Endodermal cell (in vitro differentiated cells): ENCODE data around the gene CHAD. TPM values are rescaled to one million over a fixed set of nuclear protein-coding genes. Genes with fewer than 3 reads are reported as not detected.

ENCODE experiments used
- DNase-seq: peaks from one replicate; pipeline ENCODE4 v3.0.0-alpha.2; 2017
- H3K27ac ChIP-seq: 2 replicates; pipeline ENCODE4 v1.5.1; 2013; ENCODE audit warnings: mild to moderate bottlenecking, low read depth, low read length, moderate library complexity
- H3K27me3 ChIP-seq: 2 replicates; pipeline ENCODE4 v1.6.1; 2013; ENCODE audit warnings: mild to moderate bottlenecking, low read length, moderate library complexity; ENCODE audit not compliant: insufficient read depth, control insufficient read depth, poor library complexity, severe bottlenecking
- H3K36me3 ChIP-seq: 2 replicates; pipeline ENCODE4 v1.7.0; 2013; ENCODE audit warnings: mild to moderate bottlenecking, low read length, moderate library complexity; ENCODE audit not compliant: control insufficient read depth, insufficient read depth
- H3K4me1 ChIP-seq: one replicate; pipeline ENCODE4 v1.7.0; 2013; ENCODE audit warnings: low read length; ENCODE audit not compliant: control insufficient read depth, insufficient read depth
- H3K4me3 ChIP-seq: 2 replicates; pipeline ENCODE4 v1.5.1; 2013; ENCODE audit warnings: mild to moderate bottlenecking, low read length, moderate library complexity
- H3K9ac ChIP-seq: 2 replicates; pipeline ENCODE4 v1.6.1; 2013; ENCODE audit warnings: mild to moderate bottlenecking, low read length, moderate library complexity; ENCODE audit not compliant: poor library complexity, severe bottlenecking; ENCODE audit errors: extremely low read depth
- H3K9me3 ChIP-seq: 2 replicates; pipeline ENCODE4 v1.6.1; 2013; ENCODE audit warnings: mild to moderate bottlenecking, low read length, moderate library complexity; ENCODE audit not compliant: control insufficient read depth
- H3K27ac Mint-ChIP-seq: 2 replicates; pipeline ENCODE4 v1.8.0; 2020; ENCODE audit warnings: mixed read lengths
- H3K27me3 Mint-ChIP-seq: 2 replicates; pipeline ENCODE4 v1.8.0; 2021; ENCODE audit warnings: mild to moderate bottlenecking, mixed read lengths; ENCODE audit not compliant: insufficient read depth
- H3K36me3 Mint-ChIP-seq: 2 replicates; pipeline ENCODE4 v1.8.0; 2020; ENCODE audit warnings: low read depth, mixed read lengths
- H3K4me1 Mint-ChIP-seq: 2 replicates; pipeline ENCODE4 v1.8.0; 2020; ENCODE audit warnings: mixed read lengths
- H3K4me3 Mint-ChIP-seq: 2 replicates; pipeline ENCODE4 v1.8.0; 2020; ENCODE audit warnings: mild to moderate bottlenecking, moderate library complexity, mixed read lengths
- H3K9me3 Mint-ChIP-seq: 2 replicates; pipeline ENCODE4 v1.8.0; 2020; ENCODE audit warnings: mild to moderate bottlenecking, mixed read lengths
- WGBS, 2 experiments: methylation state at CpG; one replicate each; pipeline versions ENCODE4 v1.1.5 to v1.1.7; 2013; ENCODE audit warnings: missing lambda C conversion rate in 2 of 2, mixed read lengths in 1 of 2; ENCODE audit not compliant: insufficient coverage in 1 of 2, insufficient read length in 1 of 2; 5-methylcytosine and 5-hydroxymethylcytosine counted together
- total RNA-seq, 2 donors: library from RNA; stranded (reverse); fragmentation: NEBNext Ultra II Directional in 1 of 2; extraction: Animal tissue kit (Norgen Biotek cat#: 25700) in 1 of 2; gene quantifications; 2 replicates in 1 of 2; 3 replicates in 1 of 2; pipeline ENCODE4 v1.2.1, GENCODE V29; 2021
- TF ChIP-seq, protein P1 (sequence below): fragments of 200-600 bp; sonication (generic); conservative IDR thresholded peaks from 2 replicates; pipeline ENCODE4 v1.5.0; 2021; ENCODE audit warnings: antibody characterized with exemption, mild to moderate bottlenecking

CHAD gene
- total RNA-seq, 2 donors from 2014 or later: 0.15 TPM; not detected in 1

DNA sequence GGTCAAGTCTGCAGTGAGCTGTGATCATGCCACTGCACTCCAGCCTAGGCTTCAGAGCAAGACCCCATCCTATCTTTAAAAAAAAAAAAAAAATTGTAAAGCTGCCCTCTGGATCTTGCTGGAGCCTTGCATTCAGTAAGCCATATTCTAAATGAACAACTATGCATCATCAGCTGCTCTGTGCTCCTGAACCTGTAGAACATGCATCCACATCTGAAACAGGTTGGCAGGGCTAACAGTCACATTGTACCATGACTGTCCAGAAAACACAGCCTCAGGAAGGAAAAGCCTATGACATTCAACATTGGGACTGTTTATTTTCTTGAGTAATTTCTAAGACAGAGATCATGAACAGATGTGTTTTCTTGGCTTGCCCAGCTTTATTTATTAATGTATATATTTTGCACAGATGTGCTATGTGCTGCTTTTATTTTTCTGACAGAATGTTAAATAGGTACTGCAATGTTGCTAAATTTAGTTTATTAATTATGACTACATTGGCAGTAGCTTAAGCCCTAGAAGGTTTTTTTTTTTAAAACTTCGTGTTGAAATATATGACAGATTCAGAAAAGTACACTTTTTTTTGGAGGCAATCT, 22.9 kb downstream of the CHAD start:
- H3K27me3 ChIP-seq: no peaks in the 10 kb centered on the region
- H3K9ac ChIP-seq: no peak overlapping the region
- DNase-seq: no peak
- Mint-ChIP-seq H3K27me3 (no peaks in the 10 kb centered on the region), H3K4me3 (no peak overlapping the region), H3K9me3 (no peaks in the 10 kb centered on the region), H3K27ac (no peak overlapping the region), H3K36me3 (peaks cover 14% of the 10 kb centered on the region), H3K4me1 (peaks cover 18% of the 10 kb centered on the region)
- no peaks in the 10 kb centered on the region for H3K9me3 ChIP-seq
- 85 to 100% methylated on average over 1 of the region's 1 CpG for WGBS, 2 experiments
- H3K36me3 ChIP-seq: no peaks in the 10 kb centered on the region
- TF ChIP-seq, protein P1, sequence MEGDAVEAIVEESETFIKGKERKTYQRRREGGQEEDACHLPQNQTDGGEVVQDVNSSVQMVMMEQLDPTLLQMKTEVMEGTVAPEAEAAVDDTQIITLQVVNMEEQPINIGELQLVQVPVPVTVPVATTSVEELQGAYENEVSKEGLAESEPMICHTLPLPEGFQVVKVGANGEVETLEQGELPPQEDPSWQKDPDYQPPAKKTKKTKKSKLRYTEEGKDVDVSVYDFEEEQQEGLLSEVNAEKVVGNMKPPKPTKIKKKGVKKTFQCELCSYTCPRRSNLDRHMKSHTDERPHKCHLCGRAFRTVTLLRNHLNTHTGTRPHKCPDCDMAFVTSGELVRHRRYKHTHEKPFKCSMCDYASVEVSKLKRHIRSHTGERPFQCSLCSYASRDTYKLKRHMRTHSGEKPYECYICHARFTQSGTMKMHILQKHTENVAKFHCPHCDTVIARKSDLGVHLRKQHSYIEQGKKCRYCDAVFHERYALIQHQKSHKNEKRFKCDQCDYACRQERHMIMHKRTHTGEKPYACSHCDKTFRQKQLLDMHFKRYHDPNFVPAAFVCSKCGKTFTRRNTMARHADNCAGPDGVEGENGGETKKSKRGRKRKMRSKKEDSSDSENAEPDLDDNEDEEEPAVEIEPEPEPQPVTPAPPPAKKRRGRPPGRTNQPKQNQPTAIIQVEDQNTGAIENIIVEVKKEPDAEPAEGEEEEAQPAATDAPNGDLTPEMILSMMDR: no peak
- H3K4me1 ChIP-seq: no peaks in the 10 kb centered on the region
- H3K27ac ChIP-seq: no peak overlapping the region
- no peak overlapping the region for H3K4me3 ChIP-seq

DNA sequence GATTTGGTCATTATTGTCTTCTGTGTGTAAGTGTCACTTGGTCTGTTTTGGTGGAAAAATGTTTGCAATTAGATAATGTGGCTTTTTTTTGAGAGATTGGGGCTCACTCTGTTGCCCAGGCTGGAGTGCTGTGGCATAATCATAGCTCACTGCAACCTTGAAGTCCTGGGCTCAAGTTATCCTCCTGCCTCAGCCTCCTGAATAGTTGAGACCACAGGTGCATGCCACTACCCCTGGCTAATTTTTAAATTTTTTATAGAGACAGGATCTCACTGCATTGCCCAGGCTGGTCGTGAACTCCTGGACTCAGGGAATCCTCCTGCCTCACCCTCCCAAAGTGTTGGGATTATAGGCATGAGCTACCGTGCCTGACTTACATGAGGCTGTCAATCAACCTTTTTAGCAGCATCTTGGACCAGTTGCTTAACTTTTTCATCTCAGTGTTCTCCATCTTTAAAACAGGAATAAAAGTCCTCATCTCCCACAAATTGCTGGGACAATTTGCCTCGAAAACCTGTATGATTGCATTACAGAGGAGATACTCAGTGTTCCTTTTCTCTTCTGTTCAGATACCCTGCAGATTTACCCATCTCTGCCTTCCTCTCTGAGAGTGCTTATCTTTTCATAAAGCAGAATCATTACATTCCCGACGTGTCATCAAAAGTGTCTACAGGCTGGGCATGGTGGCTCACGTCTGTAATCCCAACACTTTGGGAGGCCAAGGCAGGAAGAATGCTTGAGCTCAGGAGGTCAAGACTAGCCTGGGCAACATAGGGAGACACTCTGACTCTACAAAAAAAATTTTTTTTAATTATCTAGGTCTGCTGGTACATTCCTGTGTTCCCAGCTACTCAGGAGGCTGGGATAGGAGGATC, 23.6 kb downstream of the CHAD start:
- Histone ChIP-seq H3K4me1 (no peaks in the 10 kb centered on the region), H3K9ac (no peak overlapping the region)

DNA sequence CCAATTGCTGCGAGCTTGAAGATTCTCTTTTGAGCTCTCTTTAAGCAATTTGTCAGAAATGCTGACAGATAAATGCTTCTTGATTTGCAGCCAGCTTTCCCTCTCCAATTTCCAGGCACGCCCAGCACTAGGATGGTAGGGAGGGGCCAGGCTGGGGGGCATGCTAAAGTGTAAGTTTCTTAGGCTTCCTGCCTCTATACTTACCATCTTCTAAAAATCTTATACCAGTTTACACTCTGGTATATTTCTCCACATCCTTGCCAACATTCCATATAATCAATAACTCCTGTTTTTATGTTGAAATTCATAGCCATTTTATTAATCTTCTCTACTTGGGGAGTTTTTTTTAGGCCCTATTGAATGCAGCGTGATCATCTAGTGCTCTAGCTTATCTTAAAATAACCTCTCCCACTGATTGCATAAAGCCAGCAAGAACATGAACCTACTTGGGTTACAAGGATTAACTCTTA, 25.1 kb downstream of the CHAD start:
- H3K9me3 ChIP-seq: no peaks in the 10 kb centered on the region
- no peaks in the 10 kb centered on the region for H3K27me3 ChIP-seq
- Mint-ChIP-seq H3K4me3 (no peak overlapping the region), H3K36me3 (peaks cover 17% of the 10 kb centered on the region), H3K27ac (peak overlapping the region; percentile 27), H3K9me3 (no peaks in the 10 kb centered on the region), H3K27me3 (no peaks in the 10 kb centered on the region), H3K4me1 (peaks cover 21% of the 10 kb centered on the region)
- no peak overlapping the region for H3K27ac ChIP-seq
- 71 to 96% methylated on average over 2 to 3 of the region's 3 CpGs for WGBS, 2 experiments
- H3K4me3 ChIP-seq: no peak overlapping the region
- H3K36me3 ChIP-seq: no peaks in the 10 kb centered on the region
- TF ChIP-seq, protein P1: no peak
- H3K9ac ChIP-seq: no peak overlapping the region
- H3K4me1 ChIP-seq: no peaks in the 10 kb centered on the region
- no peak for DNase-seq

More for the DNA sequence above, 23.6 kb downstream of the CHAD start:
- TF ChIP-seq, protein P1: no peak
- H3K4me3 Mint-ChIP-seq: no peak overlapping the region
- Histone ChIP-seq H3K9me3 (no peaks in the 10 kb centered on the region), H3K27ac (no peak overlapping the region), H3K27me3 (no peaks in the 10 kb centered on the region), H3K4me3 (no peak overlapping the region), H3K36me3 (no peaks in the 10 kb centered on the region)
- no peak for DNase-seq
- H3K4me1 Mint-ChIP-seq: peaks cover 21% of the 10 kb centered on the region
- WGBS, 2 experiments: 91% methylated on average over 6 of the region's 6 CpGs
- H3K27ac Mint-ChIP-seq: no peak overlapping the region
- no peaks in the 10 kb centered on the region for H3K27me3 Mint-ChIP-seq
- H3K36me3 Mint-ChIP-seq: peaks cover 16% of the 10 kb centered on the region
- no peaks in the 10 kb centered on the region for H3K9me3 Mint-ChIP-seq
